ENCODE measurements around the gene EPHB3. TPM values are rescaled to one million over a fixed set of nuclear protein-coding genes. Genes with fewer than 3 reads are reported as not detected.
"Not testable (repeated sequence)": the region's sequence is repeated elsewhere in the genome, so short reads cannot be mapped to it uniquely, and the experiment has no call there.

The EPHB3 gene
- total RNA-seq, 1 experiment from 2014 or later: 4.1 TPM

DNA sequence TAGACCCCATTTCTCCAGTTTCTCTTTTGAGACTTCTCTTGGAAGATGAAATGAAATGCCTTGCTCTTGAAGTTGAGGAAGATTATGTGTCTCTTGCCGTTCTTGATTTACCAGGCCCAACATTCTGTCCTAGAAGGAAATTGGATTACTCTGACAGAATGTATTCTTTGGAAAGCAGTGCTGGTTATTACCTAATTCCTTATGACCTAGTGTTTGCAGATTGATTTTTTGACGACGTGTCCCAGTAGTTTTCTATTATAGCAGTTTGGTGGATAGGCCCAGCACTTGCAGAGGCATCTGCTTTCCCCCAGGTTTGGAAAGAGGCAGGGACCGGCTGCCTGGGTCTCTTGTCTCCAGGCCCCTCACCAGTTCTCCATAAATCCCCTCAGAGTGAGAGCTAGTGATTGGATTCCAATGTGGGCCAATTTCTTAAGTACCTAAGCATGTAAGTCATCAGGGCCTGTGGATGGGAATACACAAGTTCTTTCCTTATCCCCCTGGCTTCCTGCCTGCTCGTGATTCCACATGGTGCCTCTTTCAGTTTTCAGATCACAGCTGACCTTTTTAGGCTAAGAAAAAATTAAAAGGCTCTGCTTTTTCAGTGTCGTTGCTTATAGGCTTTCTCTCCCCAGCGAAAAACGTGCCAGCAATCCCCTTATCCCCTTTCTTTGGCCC is 50.2 kb downstream of the EPHB3 start:
- no peak for DNase-seq (ENCODE audit: low read depth in 1 of 2, low spot score in 2 of 2)
- Histone ChIP-seq H3K36me3 (no peaks in the 10 kb centered on the region), H3K9me3 (replicated peaks) (no peaks in the 10 kb centered on the region)

DNA sequence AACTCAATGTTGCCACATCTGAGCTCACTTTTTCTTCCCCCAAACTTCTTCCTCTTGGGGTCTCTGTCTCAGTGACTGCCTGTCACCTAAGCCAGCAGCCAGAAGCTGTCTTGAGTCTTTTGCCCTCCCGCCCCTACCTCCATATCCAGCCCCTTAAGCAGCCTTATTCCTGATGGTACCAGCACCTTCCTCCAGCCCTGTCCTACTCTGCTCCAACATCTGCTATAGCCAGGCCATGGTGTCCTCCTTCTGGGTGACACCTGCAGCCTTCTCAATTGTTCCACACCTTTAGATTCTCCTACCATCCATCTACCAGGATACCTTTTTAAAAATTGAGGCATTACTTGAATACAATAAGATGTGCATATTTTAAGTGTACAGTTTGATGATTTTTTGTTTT is 53.8 kb downstream of the EPHB3 start:
- Histone ChIP-seq H3K4me1 (replicated peaks) (no peaks in the 10 kb centered on the region), H3K27me3 (replicated peaks) (no peaks in the 10 kb centered on the region), H3K4me3 (no peak overlapping the region), H3K36me3 (no peaks in the 10 kb centered on the region), H3K9me3 (replicated peaks) (no peaks in the 10 kb centered on the region), H3K27ac (no peak overlapping the region)
- no peak for DNase-seq (ENCODE audit: low read depth in 1 of 2, low spot score in 2 of 2)

More for the DNA sequence above, 50.2 kb downstream of the EPHB3 start:
- Histone ChIP-seq H3K27me3 (replicated peaks) (no peaks in the 10 kb centered on the region), H3K4me1 (replicated peaks) (no peaks in the 10 kb centered on the region), H3K27ac (no peak overlapping the region), H3K4me3 (no peak overlapping the region)

DNA sequence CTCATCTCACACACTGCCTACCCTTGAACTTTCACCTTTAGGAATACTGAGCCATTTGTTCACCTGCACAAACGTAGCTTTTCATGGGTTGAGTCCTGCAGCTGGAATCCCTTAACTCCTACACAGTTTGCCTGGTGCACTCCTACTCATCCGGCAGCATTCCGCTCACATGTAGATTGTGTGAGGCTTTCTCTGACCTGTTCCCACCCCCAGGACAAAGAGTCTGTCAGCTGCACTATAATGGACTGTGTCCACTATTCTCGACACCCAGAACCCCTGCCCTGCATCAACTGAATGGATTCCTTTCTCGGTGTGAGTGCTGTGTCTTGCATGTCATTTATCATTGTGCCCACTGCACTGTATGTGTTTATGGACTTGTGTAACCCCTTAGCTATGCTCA is 54.9 kb downstream of the EPHB3 start:
- H3K4me3 ChIP-seq: no peak overlapping the region
- no peak for DNase-seq (ENCODE audit: low read depth in 1 of 2, low spot score in 2 of 2)
- no peaks in the 10 kb centered on the region for H3K27me3 ChIP-seq (replicated peaks)
- H3K9me3 ChIP-seq (replicated peaks): no peaks in the 10 kb centered on the region
- no peaks in the 10 kb centered on the region for H3K4me1 ChIP-seq (replicated peaks)
- no peak overlapping the region for H3K27ac ChIP-seq
- H3K36me3 ChIP-seq: no peaks in the 10 kb centered on the region

DNA sequence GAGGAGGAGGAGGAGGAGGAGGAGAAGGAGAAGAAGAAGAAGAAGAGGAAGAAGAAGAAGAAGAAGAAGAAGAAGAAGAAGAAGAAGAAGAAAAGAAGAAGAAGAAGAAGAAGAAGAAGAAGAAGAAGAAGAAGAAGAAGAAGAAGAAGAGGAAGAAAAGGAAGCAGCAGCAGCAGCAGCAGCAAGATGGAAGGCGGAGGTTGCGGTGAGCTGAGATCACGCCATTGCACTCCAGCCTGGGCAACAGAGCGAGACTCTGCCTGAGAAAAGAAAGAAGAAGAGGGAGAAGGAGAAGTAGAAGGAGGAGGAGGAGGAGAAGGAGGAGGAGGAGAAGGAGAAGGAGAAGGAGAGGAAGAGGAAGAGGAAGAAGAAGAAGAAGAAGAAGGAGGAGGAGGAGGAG is 55.7 kb downstream of the EPHB3 start:
- H3K27ac ChIP-seq; DNase-seq (ENCODE audit: low read depth in 1 of 2, low spot score in 2 of 2); H3K36me3 ChIP-seq; H3K27me3 ChIP-seq (replicated peaks); H3K4me3 ChIP-seq; H3K9me3 ChIP-seq (replicated peaks); H3K4me1 ChIP-seq (replicated peaks): not testable (repeated sequence)

DNA sequence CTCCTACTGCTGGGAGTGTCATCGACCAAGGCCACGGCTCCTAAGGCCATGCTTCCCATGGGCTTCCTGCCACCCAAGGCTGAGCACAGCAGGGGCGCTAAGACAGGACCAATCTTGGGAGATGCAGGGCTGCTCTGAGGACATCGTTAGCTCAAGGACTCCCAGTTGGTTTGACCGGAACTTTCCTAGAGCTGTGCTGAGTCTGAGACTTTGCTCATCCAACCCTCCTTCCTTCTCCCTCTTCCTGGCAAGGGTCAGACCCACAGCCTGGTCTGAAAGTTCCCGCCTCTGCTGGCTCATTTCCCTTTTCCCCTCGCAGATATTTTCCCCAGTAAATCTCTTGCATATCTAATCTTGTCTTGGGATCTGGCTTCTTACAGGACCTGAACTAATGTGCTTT is 57.2 kb downstream of the EPHB3 start:
- Histone ChIP-seq H3K4me1 (replicated peaks) (no peaks in the 10 kb centered on the region), H3K27me3 (replicated peaks) (no peaks in the 10 kb centered on the region), H3K4me3 (no peak overlapping the region), H3K9me3 (replicated peaks) (no peaks in the 10 kb centered on the region), H3K36me3 (no peaks in the 10 kb centered on the region), H3K27ac (no peak overlapping the region)
- no peak for DNase-seq (ENCODE audit: low read depth in 1 of 2, low spot score in 2 of 2)

DNA sequence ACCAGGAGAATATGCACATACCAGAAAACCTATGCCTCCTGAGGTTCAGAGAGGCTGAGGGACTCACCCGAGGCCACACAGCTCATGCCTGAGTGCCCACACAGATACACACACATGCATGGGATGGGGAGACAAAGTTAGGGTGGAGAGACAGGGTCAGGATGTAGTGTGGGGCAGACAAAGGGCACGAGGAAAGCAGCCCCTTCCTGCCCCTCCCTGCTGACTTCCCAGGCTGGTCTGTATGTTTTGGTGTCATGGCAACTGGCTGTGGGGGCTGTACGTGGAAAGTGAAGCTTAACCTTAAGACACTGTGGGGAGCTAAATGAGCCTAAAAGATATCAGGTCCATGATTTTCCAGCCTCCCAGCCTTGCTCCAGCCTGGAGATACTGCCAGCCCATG is 57.8 kb downstream of the EPHB3 start:
- DNase-seq (ENCODE audit: low read depth in 1 of 2, low spot score in 2 of 2): no peak
- H3K27me3 ChIP-seq (replicated peaks): no peaks in the 10 kb centered on the region
- H3K36me3 ChIP-seq: no peaks in the 10 kb centered on the region
- H3K4me3 ChIP-seq: no peak overlapping the region
- no peaks in the 10 kb centered on the region for H3K4me1 ChIP-seq (replicated peaks)
- H3K9me3 ChIP-seq (replicated peaks): no peaks in the 10 kb centered on the region
- no peak overlapping the region for H3K27ac ChIP-seq

DNA sequence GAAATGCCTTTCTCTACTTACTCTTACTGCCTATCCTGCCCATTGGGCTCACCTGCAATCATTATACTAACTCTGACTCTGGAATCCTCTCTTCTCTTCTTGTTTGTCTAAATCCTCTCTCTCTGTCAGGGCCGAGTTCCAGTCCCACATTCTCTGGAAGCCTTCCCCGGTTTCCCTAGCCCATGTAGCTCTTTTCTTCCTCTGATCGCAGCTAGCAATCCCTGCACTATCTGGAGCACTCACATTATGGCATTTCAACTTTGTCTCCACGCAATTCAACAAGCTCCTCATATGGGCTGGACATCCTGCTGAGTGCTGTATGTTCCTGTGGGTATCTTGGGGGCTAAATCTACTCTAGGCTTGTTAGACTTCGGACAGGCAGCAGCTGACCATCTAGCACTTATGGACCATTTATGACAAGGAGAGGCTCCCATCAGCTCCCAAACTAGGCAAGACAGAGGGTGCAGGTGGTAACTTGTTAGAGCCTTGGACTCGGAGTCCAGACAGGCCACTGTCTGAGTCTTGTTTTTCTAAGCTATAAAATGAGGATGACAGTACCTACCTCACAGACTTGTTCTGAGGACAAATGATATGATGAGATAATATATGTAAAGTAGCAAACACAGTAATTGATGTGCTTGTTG is 58.3 kb downstream of the EPHB3 start:
- no peaks in the 10 kb centered on the region for H3K27me3 ChIP-seq (replicated peaks)
- no peak overlapping the region for H3K4me3 ChIP-seq
- no peak for DNase-seq (ENCODE audit: low read depth in 1 of 2, low spot score in 2 of 2)
- H3K36me3 ChIP-seq: no peaks in the 10 kb centered on the region
- H3K27ac ChIP-seq: no peak overlapping the region
- H3K9me3 ChIP-seq (replicated peaks): no peaks in the 10 kb centered on the region
- no peaks in the 10 kb centered on the region for H3K4me1 ChIP-seq (replicated peaks)

DNA sequence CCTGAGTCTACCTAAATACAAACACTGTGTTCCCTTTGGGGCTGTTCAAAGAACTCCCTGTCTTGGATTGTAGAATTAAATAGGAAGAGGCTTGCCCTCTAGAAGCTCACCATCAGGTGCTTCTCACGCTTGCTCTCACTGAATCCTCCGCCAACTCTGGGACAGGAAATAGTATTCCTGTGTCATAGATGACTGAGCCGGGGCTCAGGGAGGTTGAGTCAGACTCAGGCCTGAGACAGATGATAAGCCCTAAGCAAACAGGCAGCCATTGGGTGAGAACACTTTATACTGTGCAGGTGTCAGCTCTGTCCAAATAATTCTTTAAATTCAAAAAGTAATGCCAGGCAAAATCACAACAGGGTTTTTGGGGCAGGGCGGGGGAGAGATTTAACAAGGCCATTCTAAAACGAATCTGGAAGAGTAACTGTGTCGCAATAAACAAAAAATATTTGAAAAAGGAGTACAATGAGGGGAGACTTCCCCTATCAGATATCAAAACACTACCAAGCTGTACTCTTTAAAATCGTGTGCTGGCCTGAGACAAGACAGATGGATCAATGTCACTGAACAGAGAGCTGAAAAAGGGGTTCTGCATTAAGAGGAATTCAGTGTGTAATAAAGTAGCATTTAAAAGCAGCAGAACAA is 59.0 kb downstream of the EPHB3 start:
- no peaks in the 10 kb centered on the region for H3K36me3 ChIP-seq
- no peaks in the 10 kb centered on the region for H3K27me3 ChIP-seq (replicated peaks)
- H3K9me3 ChIP-seq (replicated peaks): no peaks in the 10 kb centered on the region
- no peaks in the 10 kb centered on the region for H3K4me1 ChIP-seq (replicated peaks)
- no peak overlapping the region for H3K4me3 ChIP-seq
- H3K27ac ChIP-seq: no peak overlapping the region
- no peak for DNase-seq (ENCODE audit: low read depth in 1 of 2, low spot score in 2 of 2)

DNA sequence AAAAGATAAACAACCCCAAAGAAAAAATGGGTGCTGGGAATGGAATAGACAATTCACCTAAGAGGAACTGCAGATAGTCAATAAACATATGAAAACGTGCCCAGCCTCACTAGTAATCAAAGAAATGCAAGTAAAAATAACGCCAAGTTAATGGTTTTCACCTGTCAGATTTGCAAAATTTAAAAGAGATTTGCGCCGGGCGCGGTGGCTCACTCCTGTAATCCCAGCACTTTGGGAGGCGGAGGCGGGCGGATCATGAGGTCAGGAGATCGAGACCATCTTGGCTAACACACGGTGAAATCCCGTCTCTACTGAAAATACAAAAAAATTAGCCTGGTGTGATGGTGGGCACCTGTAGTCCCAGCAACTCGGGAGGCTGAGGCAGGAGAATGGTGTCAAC is 60.6 kb downstream of the EPHB3 start:
- not testable (repeated sequence) for H3K27me3 ChIP-seq (replicated peaks); H3K27ac ChIP-seq; H3K36me3 ChIP-seq; H3K4me1 ChIP-seq (replicated peaks); H3K4me3 ChIP-seq; H3K9me3 ChIP-seq (replicated peaks); DNase-seq (ENCODE audit: low read depth in 1 of 2, low spot score in 2 of 2)

DNA sequence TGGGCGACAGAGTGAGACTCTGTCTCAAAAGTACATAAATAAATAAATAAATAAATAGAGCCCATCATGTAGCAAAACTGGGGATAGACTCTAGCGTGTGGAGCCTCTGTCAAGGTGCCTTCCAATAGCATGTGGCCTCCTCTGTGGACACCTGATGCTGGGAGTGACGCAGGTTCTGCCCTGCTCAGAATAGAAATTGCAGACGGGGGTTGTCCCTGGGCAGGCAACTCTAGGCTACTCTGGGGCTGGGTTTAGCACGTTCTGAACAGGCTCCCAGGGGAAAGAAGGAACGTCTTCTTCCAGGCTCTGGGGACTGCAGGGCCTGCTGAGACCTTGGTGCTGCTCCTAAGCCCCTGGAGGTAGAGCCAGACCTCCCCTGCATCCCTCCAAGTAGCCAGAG is 65.3 kb downstream of the EPHB3 start:
- no peaks in the 10 kb centered on the region for H3K4me1 ChIP-seq (replicated peaks)
- no peak for DNase-seq (ENCODE audit: low read depth in 1 of 2, low spot score in 2 of 2)
- no peak overlapping the region for H3K4me3 ChIP-seq
- H3K27me3 ChIP-seq (replicated peaks): no peaks in the 10 kb centered on the region
- no peak overlapping the region for H3K27ac ChIP-seq
- no peaks in the 10 kb centered on the region for H3K9me3 ChIP-seq (replicated peaks)
- H3K36me3 ChIP-seq: no peaks in the 10 kb centered on the region

DNA sequence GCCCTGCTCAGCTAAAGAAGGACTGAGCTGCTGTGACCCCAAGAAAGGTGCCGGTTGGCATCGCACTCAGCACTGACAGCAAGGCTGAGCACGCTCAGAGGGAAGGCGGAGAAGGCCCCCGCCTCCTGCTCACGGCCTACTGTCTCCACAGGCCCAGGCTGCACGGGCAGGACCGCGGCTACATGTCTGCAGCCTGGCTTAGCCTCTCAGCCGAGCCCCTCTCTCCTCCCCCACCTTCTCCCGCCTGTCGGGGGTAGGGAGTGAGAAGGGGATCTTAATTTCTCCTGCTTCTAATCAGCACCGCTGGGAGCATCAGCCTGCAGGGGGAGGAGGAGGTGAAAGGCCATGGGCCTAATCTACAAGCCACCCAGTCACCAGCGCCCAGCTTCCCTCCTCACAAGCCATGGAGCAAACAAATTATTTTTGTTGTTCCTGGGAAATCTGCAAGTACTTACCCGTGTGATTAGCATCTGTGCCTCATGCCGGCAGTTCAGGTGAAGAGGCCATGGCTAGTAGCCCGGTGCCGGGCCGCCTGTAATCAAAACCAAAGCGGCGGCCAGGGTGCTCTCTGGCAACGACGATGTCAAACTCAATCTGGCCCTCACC is 68.1 kb downstream of the EPHB3 start:
- no peaks in the 10 kb centered on the region for H3K27me3 ChIP-seq (replicated peaks)
- H3K27ac ChIP-seq: no peak overlapping the region
- H3K36me3 ChIP-seq: no peaks in the 10 kb centered on the region
- no peaks in the 10 kb centered on the region for H3K9me3 ChIP-seq (replicated peaks)
- H3K4me1 ChIP-seq (replicated peaks): no peaks in the 10 kb centered on the region
- no peak for DNase-seq (ENCODE audit: low read depth in 1 of 2, low spot score in 2 of 2)
- H3K4me3 ChIP-seq: no peak overlapping the region

DNA sequence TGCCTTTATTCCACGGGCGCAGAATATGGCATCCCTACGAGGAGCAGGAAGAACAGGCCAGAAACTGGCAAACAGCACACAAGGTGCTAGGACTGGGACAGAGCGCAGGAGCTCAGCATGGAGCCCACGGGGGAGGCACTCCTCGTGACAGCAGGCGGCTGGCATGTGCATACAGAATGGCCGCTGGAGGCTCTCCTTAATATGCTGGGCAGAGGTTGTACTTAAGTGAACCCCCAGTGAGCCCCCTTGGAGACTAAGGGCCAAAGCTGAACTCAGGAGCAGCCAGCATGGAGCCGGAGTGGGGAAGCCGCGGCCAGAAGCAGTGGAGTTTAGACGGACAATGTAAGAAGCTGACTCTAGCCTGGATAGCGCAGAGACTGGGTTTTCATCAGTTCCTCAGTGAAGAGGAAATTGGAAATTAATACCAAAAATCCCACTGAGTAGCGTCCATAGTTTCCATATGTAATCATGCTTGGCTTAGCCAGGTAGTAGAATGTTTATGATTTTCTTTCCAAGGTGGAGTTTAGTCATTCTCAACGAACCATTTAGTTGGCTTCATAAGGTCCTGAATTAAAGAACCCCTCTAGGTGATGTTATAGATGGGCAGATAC is 69.4 kb downstream of the EPHB3 start:
- Histone ChIP-seq H3K36me3 (no peaks in the 10 kb centered on the region), H3K4me1 (replicated peaks) (peaks cover under 1% of the 10 kb centered on the region; the same call in 1 of the 2 replicates), H3K27ac (no peak overlapping the region), H3K27me3 (replicated peaks) (no peaks in the 10 kb centered on the region), H3K9me3 (replicated peaks) (no peaks in the 10 kb centered on the region), H3K4me3 (no peak overlapping the region)
- DNase-seq (ENCODE audit: low read depth in 1 of 2, low spot score in 2 of 2): no peak

DNA sequence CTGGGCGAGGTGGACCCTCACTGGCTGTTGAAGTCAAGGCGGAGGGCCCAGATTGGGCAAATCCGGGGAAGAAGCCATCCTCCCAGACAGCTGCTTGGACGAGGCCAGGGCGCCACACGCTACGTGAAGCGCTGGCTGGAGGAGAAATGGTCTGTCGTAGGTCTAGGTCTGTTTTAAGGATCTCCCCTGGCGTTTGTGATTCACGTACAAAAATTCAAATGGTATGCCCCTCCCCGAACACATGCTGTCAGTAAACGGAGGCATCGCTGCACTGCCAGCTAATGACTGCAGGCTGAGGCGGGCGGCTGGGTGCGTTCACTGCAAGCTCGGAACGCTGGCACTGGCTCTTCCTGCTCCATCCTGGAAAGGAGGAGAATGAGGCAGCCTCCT is 69.9 kb downstream of the EPHB3 start:
- Histone ChIP-seq H3K4me1 (replicated peaks) (peaks cover 5% of the 10 kb centered on the region; the same call in 1 of the 2 replicates), H3K4me3 (no peak overlapping the region), H3K27ac (no peak overlapping the region), H3K27me3 (replicated peaks) (no peaks in the 10 kb centered on the region), H3K36me3 (no peaks in the 10 kb centered on the region), H3K9me3 (replicated peaks) (no peaks in the 10 kb centered on the region)
- DNase-seq (ENCODE audit: low read depth in 1 of 2, low spot score in 2 of 2): no peak
